Measurements from ENCODE around the gene KRTAP12-1. TPM values are rescaled to one million over a fixed set of nuclear protein-coding genes. Genes with fewer than 3 reads are reported as not detected.

KRTAP12-1 gene, protein sequence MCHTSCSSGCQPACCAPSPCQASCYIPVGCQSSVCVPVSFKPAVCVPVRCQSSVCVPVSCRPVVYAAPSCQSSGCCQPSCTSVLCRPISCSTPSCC
- not detected for total RNA-seq

DNA sequence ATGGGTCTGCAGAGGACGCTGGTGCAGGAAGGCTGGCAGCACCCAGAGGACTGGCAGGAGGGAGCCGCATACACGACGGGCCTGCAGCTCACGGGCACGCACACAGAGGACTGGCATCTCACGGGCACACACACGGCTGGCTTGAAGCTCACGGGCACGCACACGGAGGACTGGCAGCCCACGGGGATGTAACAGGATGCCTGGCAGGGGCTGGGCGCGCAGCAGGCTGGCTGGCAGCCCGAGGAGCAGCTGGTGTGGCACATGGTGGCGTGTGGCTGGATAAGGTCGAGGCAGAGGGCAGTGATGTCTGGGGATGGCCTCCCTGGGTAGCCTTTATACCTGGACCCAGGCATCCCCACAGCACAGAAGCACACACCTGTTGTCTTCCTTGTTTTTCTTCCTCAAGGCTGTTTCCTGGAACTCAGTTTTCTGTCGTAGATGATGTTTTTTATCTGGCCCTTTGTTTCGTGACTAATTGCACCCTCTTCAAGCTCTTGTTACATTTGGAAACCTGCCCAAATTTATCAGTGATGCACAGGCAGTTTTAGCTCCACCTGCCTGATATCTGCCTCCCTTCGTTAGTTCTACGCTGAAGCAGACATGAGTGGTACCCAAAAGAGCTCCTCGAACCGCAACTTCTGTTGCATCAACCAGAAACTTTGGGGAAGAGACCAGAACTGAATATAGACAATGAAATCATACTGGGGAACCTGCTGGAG, at the start of gene KRTAP12-1:
Gene KRTAP12-1, minus strand, starts transcription at position 303 of the 719 bp plus-strand sequence. Its CDS starts 40 bp downstream, at position 263.
- TF ChIP-seq, protein P1, sequence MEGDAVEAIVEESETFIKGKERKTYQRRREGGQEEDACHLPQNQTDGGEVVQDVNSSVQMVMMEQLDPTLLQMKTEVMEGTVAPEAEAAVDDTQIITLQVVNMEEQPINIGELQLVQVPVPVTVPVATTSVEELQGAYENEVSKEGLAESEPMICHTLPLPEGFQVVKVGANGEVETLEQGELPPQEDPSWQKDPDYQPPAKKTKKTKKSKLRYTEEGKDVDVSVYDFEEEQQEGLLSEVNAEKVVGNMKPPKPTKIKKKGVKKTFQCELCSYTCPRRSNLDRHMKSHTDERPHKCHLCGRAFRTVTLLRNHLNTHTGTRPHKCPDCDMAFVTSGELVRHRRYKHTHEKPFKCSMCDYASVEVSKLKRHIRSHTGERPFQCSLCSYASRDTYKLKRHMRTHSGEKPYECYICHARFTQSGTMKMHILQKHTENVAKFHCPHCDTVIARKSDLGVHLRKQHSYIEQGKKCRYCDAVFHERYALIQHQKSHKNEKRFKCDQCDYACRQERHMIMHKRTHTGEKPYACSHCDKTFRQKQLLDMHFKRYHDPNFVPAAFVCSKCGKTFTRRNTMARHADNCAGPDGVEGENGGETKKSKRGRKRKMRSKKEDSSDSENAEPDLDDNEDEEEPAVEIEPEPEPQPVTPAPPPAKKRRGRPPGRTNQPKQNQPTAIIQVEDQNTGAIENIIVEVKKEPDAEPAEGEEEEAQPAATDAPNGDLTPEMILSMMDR (IDR thresholded peaks at IDR 0.05; ENCODE audit: low read depth): no peak

DNA sequence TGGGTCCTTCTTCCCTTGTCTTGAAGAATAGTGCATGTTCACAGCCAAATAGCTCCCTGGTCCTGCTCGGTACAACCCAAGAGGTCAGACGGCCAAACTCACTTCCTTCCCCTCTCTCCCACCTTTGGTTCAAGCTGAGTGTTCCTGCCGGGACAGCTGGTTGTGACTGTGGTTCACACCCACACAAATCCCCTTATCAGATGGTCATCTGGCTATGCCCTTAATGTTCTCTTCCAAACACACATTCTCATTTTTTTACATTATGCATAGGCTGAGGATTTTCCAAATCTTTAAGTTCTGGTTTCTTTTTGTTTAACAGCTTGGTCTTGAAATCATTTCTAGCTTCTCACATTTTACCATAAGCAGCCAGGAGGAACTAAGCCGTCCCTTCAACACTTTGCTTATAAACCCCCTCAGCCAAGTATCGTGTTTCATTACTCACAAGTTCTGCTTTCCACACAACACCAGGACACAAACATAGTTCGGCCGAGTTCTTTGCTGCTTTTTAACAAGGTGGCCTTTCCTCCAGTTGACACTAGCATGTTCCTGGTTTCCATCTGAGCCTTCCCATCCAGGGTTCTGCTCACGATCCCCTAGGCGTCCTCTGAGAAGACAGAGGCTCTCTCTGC, 49.1 kb upstream of the KRTAP12-1 start:
- TF ChIP-seq, protein P1 (IDR thresholded peaks at IDR 0.05; ENCODE audit: low read depth): no peak

DNA sequence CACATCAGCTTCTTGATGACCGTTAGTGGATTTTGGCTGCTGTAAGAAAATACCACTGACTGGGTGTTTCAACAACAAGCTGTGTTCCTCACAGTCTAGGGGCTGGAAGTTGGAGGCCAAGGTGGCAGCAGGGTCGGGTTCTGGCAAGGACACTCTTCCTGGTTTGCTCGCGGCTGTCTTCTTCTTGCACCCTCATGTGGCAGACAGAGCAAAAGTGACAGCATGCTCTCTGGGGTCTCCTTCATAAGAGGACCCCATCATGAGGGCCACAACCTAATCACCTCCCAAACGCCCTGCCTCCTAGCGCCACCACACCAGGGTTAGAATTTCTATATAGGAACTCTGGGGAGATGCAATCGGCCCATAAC, 48.0 kb upstream of the KRTAP12-1 start:
- TF ChIP-seq, protein P1 (IDR thresholded peaks at IDR 0.05; ENCODE audit: low read depth): no peak

DNA sequence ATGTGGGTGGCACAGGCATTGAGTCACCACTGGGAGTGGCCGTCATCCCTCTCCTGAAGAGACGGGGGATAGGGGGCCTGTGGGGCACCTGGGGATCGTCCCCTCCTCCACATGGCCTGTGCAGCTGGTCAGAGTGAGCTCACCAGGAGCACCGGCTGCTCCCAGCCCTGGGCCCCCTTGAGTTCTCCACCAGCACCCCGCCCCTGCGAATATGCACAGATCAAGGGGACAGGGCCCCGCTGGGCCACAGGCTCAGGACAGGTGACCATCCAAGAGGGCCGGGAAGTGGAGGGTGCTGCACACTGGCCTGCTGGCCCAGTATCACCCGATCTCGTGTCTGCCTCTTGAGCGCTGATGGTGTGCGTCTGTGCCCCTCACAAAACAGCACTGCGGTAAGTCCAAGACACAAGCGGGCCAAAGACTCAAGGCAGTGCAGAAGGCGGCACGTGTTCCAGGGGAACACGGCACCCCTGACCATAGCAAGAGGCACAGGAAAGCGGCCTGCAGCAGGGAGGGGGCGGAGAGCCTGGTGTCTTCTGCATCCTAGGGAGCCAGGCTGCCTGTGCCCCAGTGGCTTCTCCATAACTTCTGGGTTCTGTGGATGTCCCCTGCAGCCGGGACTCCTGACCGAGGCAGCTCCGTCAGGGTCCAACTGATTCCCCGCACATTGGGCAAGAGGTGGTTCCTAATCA, 47.5 kb upstream of the KRTAP12-1 start:
- TF ChIP-seq, protein P1 (IDR thresholded peaks at IDR 0.05; ENCODE audit: low read depth): no peak

DNA sequence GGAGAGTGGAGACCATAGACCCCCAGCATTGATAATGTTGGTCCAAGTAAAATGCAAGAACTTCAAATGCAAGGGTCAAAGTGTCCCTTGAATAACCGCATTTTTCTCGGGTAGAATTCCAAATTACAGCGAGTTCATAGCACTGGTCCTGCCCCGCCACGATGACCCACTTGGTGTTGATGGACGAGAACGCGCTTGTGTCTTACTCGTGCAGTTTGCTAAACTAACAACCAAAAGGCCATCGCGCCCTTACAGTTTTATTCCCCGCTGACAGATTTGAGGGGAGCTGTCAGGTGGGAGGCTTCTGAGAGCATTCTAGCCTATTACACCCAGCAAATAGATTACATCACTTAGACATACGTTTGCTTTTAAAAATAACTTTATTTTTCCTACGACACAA, 46.8 kb upstream of the KRTAP12-1 start:
- TF ChIP-seq, protein P1 (IDR thresholded peaks at IDR 0.05; ENCODE audit: low read depth): no peak

DNA sequence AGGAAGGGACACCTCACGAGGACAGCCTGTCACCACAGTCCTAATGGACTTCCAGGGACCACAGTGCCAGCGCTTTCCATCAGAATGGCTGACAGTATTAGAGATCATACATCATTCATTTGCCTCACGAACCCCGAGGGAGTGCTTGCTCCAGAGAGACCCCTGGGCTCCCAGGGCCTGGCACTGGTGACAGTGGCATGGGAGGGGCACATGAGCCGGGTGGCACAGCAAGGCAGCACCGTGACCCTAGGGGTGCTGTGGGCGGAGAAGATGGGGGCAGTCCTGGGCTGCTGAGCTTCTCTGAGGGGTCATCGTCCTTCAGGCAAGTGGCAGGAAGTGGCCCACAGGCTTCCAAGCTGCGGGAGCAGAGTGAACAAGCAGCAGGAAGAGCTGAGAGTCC, 45.8 kb upstream of the KRTAP12-1 start:
- TF ChIP-seq, protein P1 (IDR thresholded peaks at IDR 0.05; ENCODE audit: low read depth): no peak

DNA sequence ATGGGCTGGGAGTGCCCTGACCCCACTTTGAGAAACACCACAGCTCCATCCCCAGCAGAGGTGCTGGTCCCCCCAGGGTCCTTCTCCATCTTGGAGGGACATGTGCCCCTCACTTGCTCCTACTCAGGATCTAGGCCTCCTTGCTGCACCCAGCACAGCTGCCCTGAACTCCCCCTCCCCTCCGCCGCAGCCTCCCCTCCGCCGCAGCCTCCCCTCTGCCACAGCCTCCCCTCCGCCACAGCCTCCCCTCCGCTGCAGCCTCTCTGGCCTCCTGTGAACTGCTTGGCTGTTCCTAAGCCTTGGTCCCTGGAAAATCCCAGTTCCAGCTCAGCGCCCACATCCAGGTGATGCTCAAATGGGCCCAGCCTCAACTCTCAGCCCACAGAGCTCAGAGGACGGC, 45.4 kb upstream of the KRTAP12-1 start:
- TF ChIP-seq, protein P1 (IDR thresholded peaks at IDR 0.05; ENCODE audit: low read depth): no peak

All from subcutaneous adipose tissue (tissue), 4 donors.